OCI-LY3 (cell line): Measurements from ENCODE around the gene SOX15.
A peak's percentile ranks its signal among the peaks of the same experiment; 100 is the strongest.

ENCODE experiments used
- H2AFZ ChIP-seq: fragments of 200-600, 300-600 bp; shearing (Covaris generic); 2 replicates; pipeline ENCODE4 v1.6.0; 2014; ENCODE audit warnings: antibody characterized with exemption, low read depth, low read length
- H3K27ac ChIP-seq: fragments of 200-600, 300-600 bp; sonication (generic); 2 replicates; pipeline ENCODE4 v1.5.1; 2014; ENCODE audit warnings: mild to moderate bottlenecking, low read length, moderate library complexity, mixed read lengths
- H3K27me3 ChIP-seq: fragments of 200-600, 300-600 bp; sonication (generic); 2 replicates; pipeline ENCODE4 v1.6.1; 2014; ENCODE audit warnings: low read depth, low read length, mixed read lengths
- H3K36me3 ChIP-seq: fragments of 200-600, 300-600 bp; sonication (generic); replicated peaks from 2 replicates; pipeline ENCODE3; 2014; ENCODE audit warnings: low read depth, low read length, mixed read lengths
- H3K4me1 ChIP-seq: fragments of 300-600, 200-600 bp; sonication (generic); 2 replicates; pipeline ENCODE4 v1.6.1; 2014; ENCODE audit warnings: low read length, mixed read lengths
- H3K4me2 ChIP-seq: fragments of 200-600, 300-600 bp; sonication (generic); 2 replicates; pipeline ENCODE4 v1.6.1; 2014; ENCODE audit warnings: low read length, mixed read lengths
- H3K4me3 ChIP-seq: fragments of 300-600, 200-600 bp; sonication (generic); 2 replicates; pipeline ENCODE4 v1.5.1; 2014; ENCODE audit warnings: antibody characterized with exemption, mild to moderate bottlenecking, low read length, moderate library complexity
- H3K79me2 ChIP-seq: fragments of 300-600, 200-600 bp; shearing (Covaris generic); 2 replicates; pipeline ENCODE4 v1.6.1; 2014; ENCODE audit warnings: mild to moderate bottlenecking, low read length, mixed read lengths
- H3K9ac ChIP-seq: fragments of 300-600, 200-600 bp; shearing (Covaris generic); 2 replicates; pipeline ENCODE4 v1.6.0; 2014; ENCODE audit warnings: mild to moderate bottlenecking, low read length, moderate library complexity
- H3K9me3 ChIP-seq: fragments of 200-600, 300-600 bp; shearing (Covaris generic); 2 replicates; pipeline ENCODE4 v1.6.1; 2014; ENCODE audit warnings: low read length, mixed read lengths; ENCODE audit not compliant: insufficient read depth
- H4K20me1 ChIP-seq: fragments of 200-600, 300-600 bp; sonication (generic); 2 replicates; pipeline ENCODE4 v1.6.1; 2016; ENCODE audit warnings: low read length, mixed read lengths; ENCODE audit not compliant: insufficient read depth
- EZH2phosphoT487 ChIP-seq: fragments of 200-600 bp; shearing (Covaris generic); IDR thresholded peaks from 2 replicates; pipeline ENCODE4 v1.6.1; 2018; ENCODE audit warnings: antibody characterized with exemption, mixed run types, low read depth
- TF ChIP-seq, protein P1 (sequence below): fragments of 200-600, 300-600 bp; sonication (generic); IDR thresholded peaks from 2 replicates; pipeline ENCODE4 v1.5.1; 2014; ENCODE audit warnings: antibody characterized with exemption, low read length, low read depth

SOX15 gene

GRCh38 chr17:7582396-7583252, 7.3 kb downstream of the SOX15 start:
- H3K4me1 ChIP-seq: peaks cover 47% of the 10 kb centered on the region
- H3K36me3 ChIP-seq: peaks cover 28% of the 10 kb centered on the region
- H4K20me1 ChIP-seq: peaks cover 11% of the 10 kb centered on the region

DNA sequence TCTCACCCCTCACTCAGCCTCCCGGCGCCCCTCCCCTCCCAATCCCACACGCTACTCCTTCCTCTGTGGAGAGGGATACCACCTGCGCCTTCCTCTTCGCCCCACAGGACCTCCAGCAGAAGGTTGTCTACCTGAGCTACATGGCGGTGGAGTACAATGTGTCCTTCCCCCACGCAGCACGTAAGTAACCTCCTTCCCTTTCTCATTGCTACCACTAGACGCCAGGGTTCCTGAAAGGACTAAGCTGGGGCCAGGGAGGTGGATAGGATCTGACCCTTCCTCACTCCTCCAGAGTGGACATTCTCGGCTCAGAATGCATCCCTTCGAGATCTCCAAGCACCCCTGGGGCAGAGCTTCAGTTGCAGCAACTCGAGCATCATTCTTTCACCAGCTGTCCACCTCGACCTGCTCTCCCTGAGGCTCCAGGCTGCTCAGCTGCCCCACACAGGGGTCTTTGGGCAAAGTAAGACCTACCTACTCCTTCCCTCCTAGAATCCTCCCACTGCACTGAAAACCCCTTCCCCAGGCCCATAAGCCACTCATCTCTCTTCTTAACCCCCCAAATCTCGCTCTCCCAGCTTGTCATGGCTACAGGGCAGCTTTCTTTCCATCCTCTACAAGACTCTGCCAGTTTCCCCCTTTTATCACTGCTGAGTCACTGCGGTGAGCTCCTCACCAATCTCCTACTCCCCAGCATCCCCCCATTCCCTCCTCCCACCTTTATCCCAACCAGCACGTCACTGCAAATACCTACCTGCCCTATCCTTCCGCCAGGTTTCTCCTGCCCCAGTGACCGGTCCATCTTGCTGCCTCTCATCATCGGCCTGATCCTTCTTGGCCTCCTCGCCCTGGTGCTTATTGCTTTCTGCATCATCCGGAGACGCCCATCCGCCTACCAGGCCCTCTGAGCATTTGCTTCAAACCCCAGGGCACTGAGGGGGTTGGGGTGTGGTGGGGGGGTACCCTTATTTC, 9.0 kb downstream of the SOX15 start:
- H3K4me3 ChIP-seq: no peak overlapping the region
- H4K20me1 ChIP-seq: peaks cover 29% of the 10 kb centered on the region
- TF ChIP-seq, protein P1, sequence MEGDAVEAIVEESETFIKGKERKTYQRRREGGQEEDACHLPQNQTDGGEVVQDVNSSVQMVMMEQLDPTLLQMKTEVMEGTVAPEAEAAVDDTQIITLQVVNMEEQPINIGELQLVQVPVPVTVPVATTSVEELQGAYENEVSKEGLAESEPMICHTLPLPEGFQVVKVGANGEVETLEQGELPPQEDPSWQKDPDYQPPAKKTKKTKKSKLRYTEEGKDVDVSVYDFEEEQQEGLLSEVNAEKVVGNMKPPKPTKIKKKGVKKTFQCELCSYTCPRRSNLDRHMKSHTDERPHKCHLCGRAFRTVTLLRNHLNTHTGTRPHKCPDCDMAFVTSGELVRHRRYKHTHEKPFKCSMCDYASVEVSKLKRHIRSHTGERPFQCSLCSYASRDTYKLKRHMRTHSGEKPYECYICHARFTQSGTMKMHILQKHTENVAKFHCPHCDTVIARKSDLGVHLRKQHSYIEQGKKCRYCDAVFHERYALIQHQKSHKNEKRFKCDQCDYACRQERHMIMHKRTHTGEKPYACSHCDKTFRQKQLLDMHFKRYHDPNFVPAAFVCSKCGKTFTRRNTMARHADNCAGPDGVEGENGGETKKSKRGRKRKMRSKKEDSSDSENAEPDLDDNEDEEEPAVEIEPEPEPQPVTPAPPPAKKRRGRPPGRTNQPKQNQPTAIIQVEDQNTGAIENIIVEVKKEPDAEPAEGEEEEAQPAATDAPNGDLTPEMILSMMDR: no peak
- no peak for TF ChIP-seq EZH2phosphoT487
- H3K27me3 ChIP-seq: no peaks in the 10 kb centered on the region
- no peak overlapping the region for H2AFZ ChIP-seq
- H3K4me1 ChIP-seq: peaks cover 65% of the 10 kb centered on the region
- H3K36me3 ChIP-seq: peaks cover 45% of the 10 kb centered on the region
- no peaks in the 10 kb centered on the region for H3K9me3 ChIP-seq
- H3K79me2 ChIP-seq: peaks cover 62% of the 10 kb centered on the region
- no peak overlapping the region for H3K27ac ChIP-seq
- no peak overlapping the region for H3K4me2 ChIP-seq
- H3K9ac ChIP-seq: no peak overlapping the region

More at GRCh38 chr17:7582396-7583252, 7.3 kb downstream of the SOX15 start:
- Histone ChIP-seq H3K4me2 (peak overlapping the region; percentile 88), H3K9me3 (no peaks in the 10 kb centered on the region), H3K27me3 (no peaks in the 10 kb centered on the region), H2AFZ (no peak overlapping the region), H3K9ac (peak overlapping the region; percentile 95; the same call in 1 of the 2 replicates), H3K4me3 (peak overlapping the region; percentile 98), H3K79me2 (peaks cover 47% of the 10 kb centered on the region), H3K27ac (peak overlapping the region; percentile 88)
- TF ChIP-seq EZH2phosphoT487: no peak
- TF ChIP-seq, protein P1: no peak; the same call in 1 of the 2 replicates

GRCh38 chr17:7579834-7580603, 9.9 kb downstream of the SOX15 start:
- Histone ChIP-seq H3K9me3 (no peaks in the 10 kb centered on the region), H3K4me1 (peaks cover 73% of the 10 kb centered on the region), H3K36me3 (peaks cover 53% of the 10 kb centered on the region), H3K9ac (peak overlapping the region; percentile 52), H3K4me2 (peak overlapping the region; percentile 62), H4K20me1 (peaks cover 37% of the 10 kb centered on the region), H3K79me2 (peaks cover 63% of the 10 kb centered on the region), H2AFZ (no peak overlapping the region), H3K27me3 (no peaks in the 10 kb centered on the region), H3K4me3 (peak overlapping the region; percentile 30), H3K27ac (peak overlapping the region; percentile 95)
- TF ChIP-seq, protein P1: no peak
- TF ChIP-seq EZH2phosphoT487: no peak
